ENCODE results near the gene ADH1B. TPM values are rescaled to one million over a fixed set of nuclear protein-coding genes. Genes with fewer than 3 reads are reported as not detected.

ADH1B gene
- total and polyA plus RNA-seq, 4 donors = 38.3 to 1,460 (median 911) TPM

DNA sequence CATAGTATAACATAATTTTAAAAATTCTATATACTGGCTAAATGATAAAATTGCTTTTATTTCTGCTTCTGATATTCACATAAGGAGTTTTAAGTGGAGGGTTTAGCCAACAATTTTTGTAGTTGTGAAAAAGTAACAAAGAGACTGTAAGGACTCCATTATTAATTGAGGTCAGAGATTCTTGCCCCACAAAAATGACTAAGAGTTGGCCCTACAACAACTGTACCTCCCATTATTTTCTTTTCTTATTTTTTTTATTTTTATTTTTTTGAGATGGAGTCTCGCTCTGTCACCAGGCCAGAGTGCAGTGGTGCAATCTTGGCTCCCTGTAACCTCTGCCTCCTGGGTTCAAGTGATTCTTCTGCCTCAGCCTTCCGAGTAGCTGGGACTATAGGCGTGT is 9.4 kb upstream of the ADH1B start (continued):
- TF ChIP-seq FOXA1 (IDR thresholded peaks at IDR 0.05) (no peak), SP1 (IDR thresholded peaks at IDR 0.05) (no peak), NR2F2 (IDR thresholded peaks at IDR 0.05) (no peak)
- TF ChIP-seq, protein P1, sequence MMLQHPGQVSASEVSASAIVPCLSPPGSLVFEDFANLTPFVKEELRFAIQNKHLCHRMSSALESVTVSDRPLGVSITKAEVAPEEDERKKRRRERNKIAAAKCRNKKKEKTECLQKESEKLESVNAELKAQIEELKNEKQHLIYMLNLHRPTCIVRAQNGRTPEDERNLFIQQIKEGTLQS (IDR thresholded peaks at IDR 0.05) = no peak

DNA sequence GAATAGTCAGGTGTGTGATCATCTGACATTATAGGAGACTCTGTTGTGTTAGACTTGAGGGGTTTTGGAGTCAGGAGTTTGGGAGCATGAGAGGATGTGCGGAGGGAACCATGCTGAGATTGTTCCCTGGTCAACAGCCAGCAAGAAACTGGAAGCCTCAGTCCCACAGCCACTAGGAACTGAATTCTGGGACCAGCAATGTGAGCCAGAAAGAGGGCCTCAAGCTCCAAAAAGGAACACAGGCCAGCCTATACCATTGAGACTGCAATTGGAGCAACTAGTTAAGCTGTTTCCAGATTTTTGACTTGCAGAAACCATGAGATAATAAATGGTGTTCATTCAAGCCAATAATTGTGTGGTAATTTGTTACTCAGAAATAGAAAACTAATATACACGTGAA is 8.7 kb upstream of the ADH1B start:
- TF ChIP-seq, protein P2, sequence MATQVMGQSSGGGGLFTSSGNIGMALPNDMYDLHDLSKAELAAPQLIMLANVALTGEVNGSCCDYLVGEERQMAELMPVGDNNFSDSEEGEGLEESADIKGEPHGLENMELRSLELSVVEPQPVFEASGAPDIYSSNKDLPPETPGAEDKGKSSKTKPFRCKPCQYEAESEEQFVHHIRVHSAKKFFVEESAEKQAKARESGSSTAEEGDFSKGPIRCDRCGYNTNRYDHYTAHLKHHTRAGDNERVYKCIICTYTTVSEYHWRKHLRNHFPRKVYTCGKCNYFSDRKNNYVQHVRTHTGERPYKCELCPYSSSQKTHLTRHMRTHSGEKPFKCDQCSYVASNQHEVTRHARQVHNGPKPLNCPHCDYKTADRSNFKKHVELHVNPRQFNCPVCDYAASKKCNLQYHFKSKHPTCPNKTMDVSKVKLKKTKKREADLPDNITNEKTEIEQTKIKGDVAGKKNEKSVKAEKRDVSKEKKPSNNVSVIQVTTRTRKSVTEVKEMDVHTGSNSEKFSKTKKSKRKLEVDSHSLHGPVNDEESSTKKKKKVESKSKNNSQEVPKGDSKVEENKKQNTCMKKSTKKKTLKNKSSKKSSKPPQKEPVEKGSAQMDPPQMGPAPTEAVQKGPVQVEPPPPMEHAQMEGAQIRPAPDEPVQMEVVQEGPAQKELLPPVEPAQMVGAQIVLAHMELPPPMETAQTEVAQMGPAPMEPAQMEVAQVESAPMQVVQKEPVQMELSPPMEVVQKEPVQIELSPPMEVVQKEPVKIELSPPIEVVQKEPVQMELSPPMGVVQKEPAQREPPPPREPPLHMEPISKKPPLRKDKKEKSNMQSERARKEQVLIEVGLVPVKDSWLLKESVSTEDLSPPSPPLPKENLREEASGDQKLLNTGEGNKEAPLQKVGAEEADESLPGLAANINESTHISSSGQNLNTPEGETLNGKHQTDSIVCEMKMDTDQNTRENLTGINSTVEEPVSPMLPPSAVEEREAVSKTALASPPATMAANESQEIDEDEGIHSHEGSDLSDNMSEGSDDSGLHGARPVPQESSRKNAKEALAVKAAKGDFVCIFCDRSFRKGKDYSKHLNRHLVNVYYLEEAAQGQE (IDR thresholded peaks at IDR 0.05) = no peak
- TF ChIP-seq EGR1 (IDR thresholded peaks at IDR 0.05; ENCODE audit: low read depth in 2 of 2) (no peak), HNF4A (conservative IDR thresholded peaks at IDR 0.05) (no peak), SP1 (IDR thresholded peaks at IDR 0.05) (no peak), NR2F2 (IDR thresholded peaks at IDR 0.05) (no peak), JUND (IDR thresholded peaks at IDR 0.05) (no peak), FOXA2 (IDR thresholded peaks at IDR 0.05) (no peak), YY1 (IDR thresholded peaks at IDR 0.05) (no peak), RXRA (IDR thresholded peaks at IDR 0.05) (no peak), RAD21 (IDR thresholded peaks at IDR 0.05) (no peak)
- TF ChIP-seq, protein P3, sequence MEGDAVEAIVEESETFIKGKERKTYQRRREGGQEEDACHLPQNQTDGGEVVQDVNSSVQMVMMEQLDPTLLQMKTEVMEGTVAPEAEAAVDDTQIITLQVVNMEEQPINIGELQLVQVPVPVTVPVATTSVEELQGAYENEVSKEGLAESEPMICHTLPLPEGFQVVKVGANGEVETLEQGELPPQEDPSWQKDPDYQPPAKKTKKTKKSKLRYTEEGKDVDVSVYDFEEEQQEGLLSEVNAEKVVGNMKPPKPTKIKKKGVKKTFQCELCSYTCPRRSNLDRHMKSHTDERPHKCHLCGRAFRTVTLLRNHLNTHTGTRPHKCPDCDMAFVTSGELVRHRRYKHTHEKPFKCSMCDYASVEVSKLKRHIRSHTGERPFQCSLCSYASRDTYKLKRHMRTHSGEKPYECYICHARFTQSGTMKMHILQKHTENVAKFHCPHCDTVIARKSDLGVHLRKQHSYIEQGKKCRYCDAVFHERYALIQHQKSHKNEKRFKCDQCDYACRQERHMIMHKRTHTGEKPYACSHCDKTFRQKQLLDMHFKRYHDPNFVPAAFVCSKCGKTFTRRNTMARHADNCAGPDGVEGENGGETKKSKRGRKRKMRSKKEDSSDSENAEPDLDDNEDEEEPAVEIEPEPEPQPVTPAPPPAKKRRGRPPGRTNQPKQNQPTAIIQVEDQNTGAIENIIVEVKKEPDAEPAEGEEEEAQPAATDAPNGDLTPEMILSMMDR (IDR thresholded peaks at IDR 0.05; ENCODE audit: low read depth, low read length, missing input control) = no peak
- TF ChIP-seq, protein P4, sequence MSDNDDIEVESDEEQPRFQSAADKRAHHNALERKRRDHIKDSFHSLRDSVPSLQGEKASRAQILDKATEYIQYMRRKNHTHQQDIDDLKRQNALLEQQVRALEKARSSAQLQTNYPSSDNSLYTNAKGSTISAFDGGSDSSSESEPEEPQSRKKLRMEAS (IDR thresholded peaks at IDR 0.05) = no peak
- TF ChIP-seq, protein P1 (IDR thresholded peaks at IDR 0.05) = no peak

DNA sequence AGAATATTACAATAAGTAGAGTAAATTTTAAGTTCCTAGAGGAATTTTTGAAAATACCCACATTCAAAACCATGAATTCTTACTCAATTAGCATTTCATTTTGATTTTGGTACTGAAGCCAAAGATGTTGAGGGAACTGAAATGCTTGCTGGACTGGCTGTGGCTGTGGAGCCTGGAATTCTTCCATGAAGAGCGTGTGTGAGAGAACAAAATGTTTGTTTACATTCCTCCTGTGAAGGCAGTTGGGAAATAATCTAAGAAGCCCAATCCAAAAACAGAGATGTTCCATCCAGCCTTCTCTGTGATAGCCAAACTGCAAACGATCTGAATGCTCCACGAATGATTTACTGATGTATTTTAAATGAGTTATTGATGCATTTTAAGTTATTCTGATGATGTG is 3.8 kb upstream of the ADH1B start:
- WGBS = 18% methylated on average over 3 of the region's 3 CpGs
- H3K27ac ChIP-seq (ENCODE audit: low read depth in 1 of 2, low read length in 2 of 2) = peak overlapping the region; percentile 57 to 65
- H3K36me3 ChIP-seq (ENCODE audit: control insufficient read depth in 4 of 4, insufficient read depth in 3 of 4, low read depth in 1 of 4, low read length in 3 of 4) = no peaks in the 10 kb centered on the region
- H3K9ac ChIP-seq (ENCODE audit: low read depth in 1 of 2, low read length in 2 of 2) = no peak overlapping the region
- peaks cover 7 to 42% (median 36%) of the 10 kb centered on the region in 4 donors for H3K4me1 ChIP-seq (ENCODE audit: control insufficient read depth in 4 of 4, insufficient read depth in 4 of 4, low read length in 3 of 4)
- H3K27me3 ChIP-seq (ENCODE audit: control insufficient read depth in 4 of 4, insufficient read depth in 4 of 4, low read length in 3 of 4) = no peaks in the 10 kb centered on the region
- no peak overlapping the region for H3K4me3 ChIP-seq (ENCODE audit: low read depth in 1 of 3, low read length in 3 of 3)
- no peaks in the 10 kb centered on the region for H3K9me3 ChIP-seq (ENCODE audit: control insufficient read depth in 4 of 4, low read length in 3 of 4)
- DNase-seq (ENCODE audit: low spot score) = no peak
- TF ChIP-seq RAD21 (IDR thresholded peaks at IDR 0.05) (peak; percentile 61 to 68), EGR1 (IDR thresholded peaks at IDR 0.05; ENCODE audit: low read depth in 2 of 2) (peak in 1 of 2 donors; percentile 41), TAF1 (conservative IDR thresholded peaks at IDR 0.05) (peak; percentile 59), GABPA (IDR thresholded peaks at IDR 0.05 in 1 of 2, conservative IDR thresholded peaks at IDR 0.05 in 1 of 2) (peak in 1 of 2 donors; percentile 22), HNF4G (IDR thresholded peaks at IDR 0.05) (no peak), YY1 (IDR thresholded peaks at IDR 0.05) (peak; percentile 87), FOXA1 (IDR thresholded peaks at IDR 0.05) (peak; percentile 88), SP1 (IDR thresholded peaks at IDR 0.05) (peak; percentile 88), NR2F2 (IDR thresholded peaks at IDR 0.05) (peak; percentile 39)
- TF ChIP-seq, protein P4 (IDR thresholded peaks at IDR 0.05) = peak; percentile 70
- TF ChIP-seq, protein P1 (IDR thresholded peaks at IDR 0.05) = peak; percentile 29
- TF ChIP-seq, protein P5, sequence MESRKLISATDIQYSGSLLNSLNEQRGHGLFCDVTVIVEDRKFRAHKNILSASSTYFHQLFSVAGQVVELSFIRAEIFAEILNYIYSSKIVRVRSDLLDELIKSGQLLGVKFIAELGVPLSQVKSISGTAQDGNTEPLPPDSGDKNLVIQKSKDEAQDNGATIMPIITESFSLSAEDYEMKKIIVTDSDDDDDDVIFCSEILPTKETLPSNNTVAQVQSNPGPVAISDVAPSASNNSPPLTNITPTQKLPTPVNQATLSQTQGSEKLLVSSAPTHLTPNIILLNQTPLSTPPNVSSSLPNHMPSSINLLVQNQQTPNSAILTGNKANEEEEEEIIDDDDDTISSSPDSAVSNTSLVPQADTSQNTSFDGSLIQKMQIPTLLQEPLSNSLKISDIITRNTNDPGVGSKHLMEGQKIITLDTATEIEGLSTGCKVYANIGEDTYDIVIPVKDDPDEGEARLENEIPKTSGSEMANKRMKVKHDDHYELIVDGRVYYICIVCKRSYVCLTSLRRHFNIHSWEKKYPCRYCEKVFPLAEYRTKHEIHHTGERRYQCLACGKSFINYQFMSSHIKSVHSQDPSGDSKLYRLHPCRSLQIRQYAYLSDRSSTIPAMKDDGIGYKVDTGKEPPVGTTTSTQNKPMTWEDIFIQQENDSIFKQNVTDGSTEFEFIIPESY (IDR thresholded peaks at IDR 0.05) = peak; percentile 78

More for the DNA sequence above, 8.7 kb upstream of the ADH1B start:
- WGBS = 91% methylated on average over 2 of the region's 2 CpGs
- H3K4me3 ChIP-seq (ENCODE audit: low read depth in 1 of 3, low read length in 3 of 3) = no peak overlapping the region
- H3K27me3 ChIP-seq (ENCODE audit: control insufficient read depth in 4 of 4, insufficient read depth in 4 of 4, low read length in 3 of 4) = no peaks in the 10 kb centered on the region
- H3K9ac ChIP-seq (ENCODE audit: low read depth in 1 of 2, low read length in 2 of 2) = no peak overlapping the region
- no peaks in the 10 kb centered on the region for H3K36me3 ChIP-seq (ENCODE audit: control insufficient read depth in 4 of 4, insufficient read depth in 3 of 4, low read depth in 1 of 4, low read length in 3 of 4)
- no peaks in the 10 kb centered on the region for H3K9me3 ChIP-seq (ENCODE audit: control insufficient read depth in 4 of 4, low read length in 3 of 4)
- H3K27ac ChIP-seq (ENCODE audit: low read depth in 1 of 2, low read length in 2 of 2) = no peak overlapping the region
- peaks cover 0 to 18% (median 7%) of the 10 kb centered on the region in 4 donors for H3K4me1 ChIP-seq (ENCODE audit: control insufficient read depth in 4 of 4, insufficient read depth in 4 of 4, low read length in 3 of 4)
- no peak for DNase-seq (ENCODE audit: low spot score)
